HG02610 (cell line): ENCODE data around the gene ABCE1.
"Not testable (repeated sequence)": the region's sequence is repeated elsewhere in the genome, so short reads cannot be mapped to it uniquely, and the experiment has no call there.

Experiments used
- ATAC-seq: cut with Tn5 transposase; IDR thresholded peaks from one replicate; pipeline ENCODE4 v1.9.1; 2021; ENCODE audit warnings: mild to moderate bottlenecking, moderate library complexity; ENCODE audit not compliant: unreplicated experiment

ABCE1 gene

GRCh38 chr4:145101091-145101490, 3.0 kb downstream of the ABCE1 start:
- no peak for ATAC-seq

- no peak for ATAC-seq
These were observed 4.5 kb downstream of the ABCE1 start for GRCh38 chr4:145102619-145103018.

- no peak for ATAC-seq
These were observed 5.4 kb downstream of the ABCE1 start for GRCh38 chr4:145103496-145103895.

GRCh38 chr4:145107126-145107525, 9.0 kb downstream of the ABCE1 start:
- ATAC-seq = no peak

GRCh38 chr4:145108128-145108527, 10.0 kb downstream of the ABCE1 start:
- ATAC-seq = no peak

DNA sequence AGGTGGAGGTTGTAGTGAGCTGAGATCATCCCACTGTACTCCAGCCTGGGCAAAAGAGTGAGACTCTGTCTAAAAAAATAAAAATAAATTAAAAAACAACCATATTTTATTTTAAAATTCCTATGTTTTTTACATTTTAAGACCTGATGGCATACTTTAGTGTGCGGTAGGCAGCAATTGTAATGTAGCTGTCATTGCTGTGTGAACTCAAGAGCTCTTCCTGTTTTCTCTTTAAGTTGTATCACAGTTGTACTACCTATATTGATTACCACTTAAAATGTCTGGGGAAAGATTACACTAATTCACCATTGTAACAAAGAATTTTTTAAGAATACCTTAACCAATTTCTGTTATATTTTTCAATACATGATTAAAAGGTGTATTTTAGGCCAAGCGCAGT, 27.3 kb downstream of the ABCE1 start:
- ATAC-seq = no peak

DNA sequence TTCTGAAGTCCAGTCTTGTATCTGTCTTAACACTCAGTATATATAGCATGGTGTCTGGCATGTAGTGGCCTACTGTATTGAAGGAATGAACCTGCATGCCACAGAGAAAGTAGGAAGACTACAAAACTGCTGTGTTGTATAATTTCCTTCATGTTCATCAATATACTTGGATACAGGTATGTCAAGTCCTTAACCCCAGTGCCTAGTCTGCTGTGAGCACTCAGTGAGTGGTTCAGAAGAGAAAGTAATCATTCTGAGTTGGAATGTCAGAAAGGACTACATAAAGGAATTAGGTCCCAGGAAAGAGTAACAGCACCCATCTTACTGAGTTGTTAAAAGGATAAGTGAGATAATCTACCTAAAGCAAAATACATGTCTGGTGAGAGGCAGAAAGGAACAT, 32.0 kb downstream of the ABCE1 start:
- no peak for ATAC-seq

DNA sequence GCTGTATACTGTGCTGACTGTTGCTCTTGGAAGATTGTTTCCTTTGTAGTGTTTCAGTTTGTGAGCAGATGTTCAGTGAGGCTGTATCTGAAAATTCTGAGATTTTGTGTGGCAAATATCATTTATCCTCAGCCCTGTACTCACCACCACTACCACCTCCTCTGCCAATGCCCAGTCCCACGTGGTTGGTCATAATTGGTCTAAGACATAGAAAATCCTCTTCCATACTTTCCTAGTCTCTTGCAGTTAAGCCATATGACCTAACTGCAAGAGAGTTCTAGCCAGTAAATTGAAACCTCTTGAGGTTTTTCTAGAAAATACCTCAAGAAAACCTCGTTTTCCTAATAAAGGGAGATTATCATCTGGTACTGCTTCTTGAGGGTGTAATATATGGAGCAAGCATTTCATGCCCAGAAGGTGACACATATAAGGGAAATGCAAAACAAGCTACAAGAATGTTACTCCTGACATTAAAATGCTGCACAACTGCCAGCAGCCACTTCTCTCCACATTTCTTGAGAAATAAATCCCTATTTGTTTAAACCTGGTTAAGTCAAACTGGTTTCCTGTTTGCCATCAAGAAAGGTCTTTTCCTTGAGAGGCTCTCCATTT, 32.8 kb downstream of the ABCE1 start:
- no peak for ATAC-seq

- no peak for ATAC-seq
These were observed 33.7 kb downstream of the ABCE1 start for GRCh38 chr4:145131848-145132247.

GRCh38 chr4:145132511-145133098, 34.5 kb downstream of the ABCE1 start:
- peak; percentile 91 for ATAC-seq

DNA sequence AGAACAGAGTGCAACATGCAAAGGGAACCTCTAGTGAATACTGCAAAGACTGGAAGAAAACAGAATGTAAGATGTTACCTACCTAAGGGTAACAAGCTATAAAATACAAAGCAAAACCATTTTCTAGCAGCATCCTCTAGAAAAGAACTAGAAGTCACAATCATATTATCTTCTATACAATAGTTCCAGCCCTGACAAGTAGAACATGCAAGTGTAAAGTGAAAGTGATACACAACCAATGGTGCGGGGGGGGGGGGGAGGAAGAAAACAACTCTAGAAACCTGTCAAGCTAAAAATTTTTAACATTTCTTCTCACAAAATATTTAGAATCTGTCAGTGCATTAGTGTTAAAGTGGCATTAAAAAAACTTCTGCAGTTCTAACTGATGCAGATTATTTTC, 38.1 kb downstream of the ABCE1 start:
- ATAC-seq = not testable (repeated sequence)

- no peak for ATAC-seq
These were observed 50.9 kb downstream of the ABCE1 start for GRCh38 chr4:145148980-145149379.

GRCh38 chr4:145153181-145153903, 55.2 kb downstream of the ABCE1 start:
- ATAC-seq = no peak

- ATAC-seq = no peak
These were observed 55.8 kb downstream of the ABCE1 start for GRCh38 chr4:145153904-145154298.

GRCh38 chr4:145154573-145154972, 56.5 kb downstream of the ABCE1 start:
- peak; percentile 56 for ATAC-seq

DNA sequence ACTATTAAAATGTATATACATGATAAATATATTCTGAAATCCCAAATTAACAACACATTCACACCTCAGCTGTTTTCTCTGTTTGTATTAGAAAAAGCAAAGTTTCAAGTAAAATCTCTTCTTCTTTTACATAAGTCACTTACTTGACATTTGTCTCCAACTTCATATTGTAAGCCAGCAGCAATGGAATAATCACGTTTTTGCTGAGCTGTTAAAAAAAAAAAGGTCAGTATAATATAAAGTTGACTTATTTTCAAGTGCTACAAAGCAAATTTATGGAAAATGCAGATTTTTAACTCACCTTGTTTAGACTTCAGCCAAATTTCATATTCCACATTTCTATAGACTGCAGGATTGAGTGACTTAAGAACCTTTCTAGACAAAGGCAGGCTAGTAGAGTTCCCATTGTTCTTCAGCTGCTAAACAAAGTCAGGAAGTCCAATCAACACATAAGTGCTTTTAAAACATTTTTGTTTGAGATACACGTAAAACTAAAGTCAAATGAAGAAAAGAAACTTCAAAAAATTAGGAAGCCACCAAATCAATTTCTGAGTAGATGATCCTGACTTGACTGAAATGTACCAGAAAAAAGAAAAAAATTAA, 57.3 kb downstream of the ABCE1 start:
- ATAC-seq = no peak

- ATAC-seq = no peak
These were observed 58.9 kb downstream of the ABCE1 start for GRCh38 chr4:145156986-145157385.

DNA sequence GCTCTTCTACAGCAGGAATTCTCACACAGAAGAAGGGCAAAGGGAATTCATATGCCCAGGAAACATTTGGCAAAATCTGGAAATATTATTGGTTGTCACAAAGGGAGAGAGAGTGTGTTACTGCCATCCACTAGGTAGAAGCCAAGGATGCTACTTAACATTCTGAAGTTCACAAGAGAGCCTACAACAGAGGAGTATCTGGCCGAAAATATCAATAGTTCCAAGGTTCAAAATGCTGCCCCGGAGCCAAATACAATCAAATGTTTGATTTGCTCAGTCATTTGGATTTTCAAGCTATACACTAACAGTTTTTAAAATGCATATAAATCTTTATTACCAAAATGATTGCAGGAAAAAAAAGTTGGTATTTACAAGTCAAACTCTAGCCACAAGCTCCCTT, 63.4 kb downstream of the ABCE1 start:
- no peak for ATAC-seq

DNA sequence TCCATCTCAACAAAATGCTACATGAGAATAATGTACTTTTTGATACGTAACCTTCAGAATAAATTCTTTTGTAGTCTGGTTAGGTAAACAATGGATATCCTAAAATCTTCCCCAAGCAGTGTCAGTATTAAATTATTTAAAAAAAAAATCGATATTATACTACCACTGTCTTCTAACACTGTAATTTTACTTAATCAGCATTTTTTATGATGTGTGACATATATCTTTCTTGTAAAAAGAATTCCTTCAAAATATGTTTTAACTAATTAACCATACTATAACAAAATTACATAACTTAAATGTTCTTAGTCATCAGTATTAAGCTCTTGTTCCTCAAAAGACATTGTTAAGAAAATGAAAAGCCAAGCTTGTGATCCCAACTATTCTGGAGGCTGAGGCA, 69.8 kb downstream of the ABCE1 start:
- ATAC-seq = no peak

- no peak for ATAC-seq
These were observed 70.6 kb downstream of the ABCE1 start for GRCh38 chr4:145168581-145169187.

- ATAC-seq = no peak
These were observed 72.1 kb downstream of the ABCE1 start for GRCh38 chr4:145170223-145170622.

DNA sequence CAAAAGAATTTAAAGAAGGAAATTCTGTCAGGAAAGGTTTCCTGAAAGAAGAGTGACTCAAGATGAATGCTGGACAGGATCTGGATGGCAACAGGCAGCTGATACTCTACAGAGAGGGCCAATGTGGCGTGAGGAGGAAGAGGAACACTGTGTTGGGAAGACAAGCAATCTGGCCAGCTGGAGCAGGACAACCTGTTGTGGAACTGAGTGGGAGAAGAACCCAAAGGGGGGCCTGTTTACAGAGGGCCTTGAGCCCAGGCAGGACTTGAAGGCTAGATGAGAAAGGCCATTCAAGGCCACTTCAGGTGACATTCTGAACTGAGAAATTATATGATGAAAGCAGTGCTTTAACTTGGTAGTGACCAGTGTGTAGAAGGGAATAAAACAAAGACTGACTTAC, 73.8 kb downstream of the ABCE1 start:
- no peak for ATAC-seq
